Lower lobe of right lung (tissue), 2 donors: ENCODE measurements around the gene PRR13. TPM values are rescaled to one million over a fixed set of nuclear protein-coding genes. Genes with fewer than 3 reads are reported as not detected.
"Not testable (repeated sequence)": the region's sequence is repeated elsewhere in the genome, so short reads cannot be mapped to it uniquely, and the experiment has no call there.

Source experiments
- ATAC-seq, 2 donors: fragments of 200-7000 bp; cut with Tn5 transposase; one replicate each; pipeline ENCODE4 v1.9.1; 2020 to 2022; ENCODE audit warnings: mild to moderate bottlenecking in 2 of 2, moderate library complexity in 2 of 2
- DNase-seq: peaks from one replicate; pipeline ENCODE4 v3.0.0-alpha.2; 2020
- H3K27ac ChIP-seq: fragments of 200-600 bp; one replicate; pipeline ENCODE4 v1.8.0; 2022
- H3K27me3 ChIP-seq: fragments of 200-600 bp; one replicate; pipeline ENCODE4 v1.8.0; 2022; ENCODE audit warnings: low read depth
- H3K36me3 ChIP-seq: fragments of 200-600 bp; one replicate; pipeline ENCODE4 v1.8.0; 2022; ENCODE audit warnings: mild to moderate bottlenecking
- H3K4me1 ChIP-seq: fragments of 200-600 bp; one replicate; pipeline ENCODE4 v1.8.0; 2022
- H3K4me3 ChIP-seq: fragments of 200-600 bp; one replicate; pipeline ENCODE4 v1.8.0; 2022; ENCODE audit warnings: mild to moderate bottlenecking
- H3K9me3 ChIP-seq: fragments of 200-600 bp; one replicate; pipeline ENCODE4 v1.8.0; 2022
- CTCF ChIP-seq: fragments of 200-600 bp; IDR thresholded peaks from one replicate; pipeline ENCODE4 v1.8.0; 2022; ENCODE audit warnings: antibody characterized with exemption, mild to moderate bottlenecking
- intact Hi-C: fragments of 100-400 bp; cut with DNase I; formaldehyde crosslinking; loops from one replicate; pipeline ENCODE4 v1.11.0; 2022
- total RNA-seq: library from RNA; stranded (reverse); fragmentation: NEBNext Ultra II Directional; extraction: Animal tissue kit (Norgen Biotek cat#: 25700); gene quantifications from one replicate; pipeline ENCODE4 v1.2.1, GENCODE V29; 2021
- donor health status: DM: no; HTN: yes; CAD: no; lungs with severe emphysema.

The PRR13 gene
- total RNA-seq, 1 donor from 2014 or later, result 216 TPM

GRCh38 chr12:53430116-53430515, 11.4 kb upstream of the PRR13 start:
- DNase-seq, result no peak
- Histone ChIP-seq H3K27ac (no peak overlapping the region), H3K27me3 (no peaks in the 10 kb centered on the region), H3K36me3 (no peaks in the 10 kb centered on the region), H3K4me3 (no peak overlapping the region), H3K4me1 (no peaks in the 10 kb centered on the region), H3K9me3 (no peaks in the 10 kb centered on the region)
- ATAC-seq, result no peak
- no peak for TF ChIP-seq CTCF
- intact Hi-C loops, result no loop called here

- no peak for DNase-seq
- Histone ChIP-seq H3K36me3 (no peaks in the 10 kb centered on the region), H3K27me3 (no peaks in the 10 kb centered on the region), H3K4me3 (no peak overlapping the region), H3K4me1 (no peaks in the 10 kb centered on the region), H3K9me3 (no peaks in the 10 kb centered on the region), H3K27ac (no peak overlapping the region)
- intact Hi-C loops, result no loop called here
- ATAC-seq, result no peak
- TF ChIP-seq CTCF, result no peak
Observed at GRCh38 chr12:53431187-53431586, 10.3 kb upstream of the PRR13 start.

GRCh38 chr12:53435326-53435725, 6.2 kb upstream of the PRR13 start:
- intact Hi-C loops, H3K27ac ChIP-seq, ATAC-seq, H3K4me1 ChIP-seq, H3K27me3 ChIP-seq, H3K9me3 ChIP-seq, H3K36me3 ChIP-seq, H3K4me3 ChIP-seq, DNase-seq: not testable (repeated sequence)

- ATAC-seq, H3K27me3 ChIP-seq, DNase-seq, H3K9me3 ChIP-seq, H3K4me3 ChIP-seq, H3K27ac ChIP-seq, intact Hi-C loops: not testable (repeated sequence)
- peaks cover 15% of the 10 kb centered on the region for H3K36me3 ChIP-seq
- H3K4me1 ChIP-seq, result peaks cover 28% of the 10 kb centered on the region
Observed at GRCh38 chr12:53439582-53439981, 2.0 kb upstream of the PRR13 start.

GRCh38 chr12:53443955-53444354, 2.4 kb downstream of the PRR13 start:
- Histone ChIP-seq H3K4me1 (peaks cover 42% of the 10 kb centered on the region), H3K36me3 (peaks cover 56% of the 10 kb centered on the region), H3K27ac (no peak overlapping the region), H3K4me3 (no peak overlapping the region), H3K9me3 (no peaks in the 10 kb centered on the region), H3K27me3 (no peaks in the 10 kb centered on the region)
- intact Hi-C loops, result no loop called here
- no peak for TF ChIP-seq CTCF
- DNase-seq, result no peak
- no peak for ATAC-seq

GRCh38 chr12:53444593-53445325, 3.2 kb downstream of the PRR13 start:
- H3K9me3 ChIP-seq, H3K27me3 ChIP-seq, DNase-seq, H3K4me3 ChIP-seq, intact Hi-C loops, ATAC-seq, H3K27ac ChIP-seq: not testable (repeated sequence)
- Histone ChIP-seq H3K36me3 (peaks cover 56% of the 10 kb centered on the region), H3K4me1 (peaks cover 42% of the 10 kb centered on the region)

GRCh38 chr12:53450936-53451335, 9.4 kb downstream of the PRR13 start:
- Histone ChIP-seq H3K36me3 (peaks cover 53% of the 10 kb centered on the region), H3K4me1 (peaks cover 25% of the 10 kb centered on the region), H3K27ac (no peak overlapping the region), H3K9me3 (no peaks in the 10 kb centered on the region), H3K27me3 (no peaks in the 10 kb centered on the region), H3K4me3 (no peak overlapping the region)
- TF ChIP-seq CTCF, result no peak
- no peak for ATAC-seq
- intact Hi-C loops, result no loop called here
- no peak for DNase-seq
